NCI-H2029 treated with DMSO at 0.1 percent for 48 hours (cell line): Measurements from ENCODE around the gene SRPK3.

Experiments used
- DNase-seq: peaks from one replicate; lab custom pipeline; 2025; lab: John Stamatoyannopoulos, UW

Gene SRPK3

GRCh38 chrX:153784325-153784967 lies 3.6 kb downstream of the SRPK3 start:
- DNase-seq, result no peak

- no peak for DNase-seq
Observed at GRCh38 chrX:153786669-153787068, 5.8 kb downstream of the SRPK3 start.

- no peak for DNase-seq
Observed at GRCh38 chrX:153789654-153790053, 8.8 kb downstream of the SRPK3 start.

- no peak for DNase-seq
Observed at GRCh38 chrX:153791104-153791852, 10.4 kb downstream of the SRPK3 start.

GRCh38 chrX:153792368-153792767 lies 11.5 kb downstream of the SRPK3 start:
- no peak for DNase-seq

- DNase-seq, result no peak
Observed at GRCh38 chrX:153793291-153793690, 12.4 kb downstream of the SRPK3 start.

- DNase-seq, result peak; percentile 71
Observed at GRCh38 chrX:153794018-153794896, 13.4 kb downstream of the SRPK3 start, which contains the start of the genes IDH3G and SSR4. IDH3G (minus strand) TSS chrX:153794375; CDS start chrX:153794326, 49 bp downstream. SSR4 (plus strand) TSS chrX:153794668; CDS start chrX:153794688, 20 bp downstream.

- DNase-seq, result no peak
Observed at GRCh38 chrX:153794897-153795816, 14.3 kb downstream of the SRPK3 start.

GRCh38 chrX:153797415-153798015 lies 16.7 kb downstream of the SRPK3 start:
- no peak for DNase-seq

GRCh38 chrX:153799326-153799725 lies 18.5 kb downstream of the SRPK3 start:
- no peak for DNase-seq

GRCh38 chrX:153800177-153800722 lies 19.4 kb downstream of the SRPK3 start:
- DNase-seq, result no peak

GRCh38 chrX:153800746-153801145 lies 19.9 kb downstream of the SRPK3 start:
- no peak for DNase-seq

- DNase-seq, result no peak
Observed at GRCh38 chrX:153801669-153802068, 20.8 kb downstream of the SRPK3 start.

GRCh38 chrX:153802513-153803045 lies 21.7 kb downstream of the SRPK3 start:
- no peak for DNase-seq

- DNase-seq, result no peak
Observed at GRCh38 chrX:153803211-153804099, 22.6 kb downstream of the SRPK3 start.

GRCh38 chrX:153804100-153804595 lies 23.3 kb downstream of the SRPK3 start:
- no peak for DNase-seq

- DNase-seq, result no peak
Observed at GRCh38 chrX:153804621-153805020, 23.8 kb downstream of the SRPK3 start.

GRCh38 chrX:153805436-153805835 lies 24.6 kb downstream of the SRPK3 start:
- DNase-seq, result no peak

- no peak for DNase-seq
Observed at GRCh38 chrX:153806999-153807575, 26.2 kb downstream of the SRPK3 start.
